Endothelial cell of umbilical vein (primary cell): ENCODE measurements around the gene ITFG1. TPM values are rescaled to one million over a fixed set of nuclear protein-coding genes. Genes with fewer than 3 reads are reported as not detected.

Experiments used
- BruUV-seq: library from RNA; stranded (reverse); fragments of 400-500 nt; replicated peaks from 2 replicates; lab custom pipeline; 2021; lab: Mats Ljungman, UMichigan
- CTCF ChIA-PET: fragments of 300-600, 350-600 bp; sonication (Branson Sonifier 250); formaldehyde crosslinking; loops from one replicate; lab custom pipeline; 2021; ENCODE audit warnings: antibody characterized with exemption, inconsistent platforms; lab: Charles Lee
- POLR2A ChIA-PET: fragments of 300-600, 350-600 bp; sonication (Branson Sonifier 250); formaldehyde crosslinking; loops from one replicate; lab custom pipeline; 2021; ENCODE audit warnings: antibody characterized with exemption, inconsistent platforms; lab: Charles Lee
- DNase-seq: peaks from one replicate; pipeline ENCODE4 v3.0.0-alpha.2; 2011; ENCODE audit warnings: low read depth, low spot score
- FAIRE-seq: peaks from 2 replicates; lab custom pipeline; 2011; peaks lifted over from hg19 to GRCh38; lab: Jason Lieb, UNC
- H2AFZ ChIP-seq: 2 replicates; pipeline ENCODE4 v1.6.0; 2012; ENCODE audit warnings: low read depth, low read length, control low read depth, inconsistent platforms
- H3K27ac ChIP-seq: 2 replicates; pipeline ENCODE4 v1.5.1; 2011; ENCODE audit warnings: low read depth, mild to moderate bottlenecking, control low read depth, low read length, moderate library complexity; ENCODE audit not compliant: insufficient read depth
- H3K27me3 ChIP-seq, 2 experiments: 2 replicates each; pipeline versions ENCODE4 v1.6.0 to v1.6.1; 2011; ENCODE audit warnings: low read length in 2 of 2, mixed read lengths in 1 of 2; ENCODE audit not compliant: control insufficient read depth in 2 of 2, insufficient read depth in 2 of 2
- H3K36me3 ChIP-seq, 2 experiments: 2 replicates in 1 of 2; 3 replicates in 1 of 2; pipeline ENCODE4 v1.5.1; 2011; ENCODE audit warnings: low read length in 2 of 2, mild to moderate bottlenecking in 1 of 2, moderate library complexity in 1 of 2; ENCODE audit not compliant: control insufficient read depth in 2 of 2, insufficient read depth in 2 of 2; ENCODE audit errors: extremely low read depth in 1 of 2
- H3K4me1 ChIP-seq: 3 replicates; pipeline ENCODE4 v1.5.1; 2011; ENCODE audit warnings: mild to moderate bottlenecking, low read length; ENCODE audit not compliant: control insufficient read depth, insufficient read depth; ENCODE audit errors: extremely low read depth
- H3K4me2 ChIP-seq: 2 replicates; pipeline ENCODE4 v1.6.1; 2011; ENCODE audit warnings: low read length, control low read depth, mixed read lengths; ENCODE audit not compliant: insufficient read depth
- H3K4me3 ChIP-seq, 3 experiments: fragments of 200-600 bp in 1 of 3; sonication (generic), shearing (Covaris generic) in 1 of 3; replicated peaks in 1 of 3; 2 replicates each; pipeline ENCODE4 v1.5.1; 2011 to 2016; ENCODE audit warnings: control low read depth in 3 of 3, low read length in 3 of 3, mild to moderate bottlenecking in 2 of 3, inconsistent platforms in 1 of 3, low read depth in 1 of 3, moderate library complexity in 1 of 3; ENCODE audit not compliant: insufficient read depth in 1 of 3
- H3K79me2 ChIP-seq: 2 replicates; pipeline ENCODE4 v1.6.0; 2012; ENCODE audit warnings: low read length, inconsistent platforms; ENCODE audit not compliant: control insufficient read depth, insufficient read depth
- H3K9ac ChIP-seq: replicated peaks from 2 replicates; pipeline ENCODE3; 2011; ENCODE audit warnings: low read length, control low read depth; ENCODE audit not compliant: insufficient read depth; ENCODE audit errors: extremely low read depth
- H3K9me1 ChIP-seq: replicated peaks from 3 replicates; pipeline ENCODE4 v1.6.0; 2011; ENCODE audit warnings: mild to moderate bottlenecking, low read length; ENCODE audit not compliant: control insufficient read depth, insufficient read depth; ENCODE audit errors: extremely low read depth
- H3K9me3 ChIP-seq: replicated peaks from 2 replicates; pipeline ENCODE4 v1.5.1; 2012; ENCODE audit warnings: low read length, inconsistent platforms; ENCODE audit not compliant: control insufficient read depth, insufficient read depth
- H4K20me1 ChIP-seq: replicated peaks from 2 replicates; pipeline ENCODE3; 2011; ENCODE audit warnings: mild to moderate bottlenecking, low read length; ENCODE audit not compliant: control insufficient read depth, insufficient read depth; ENCODE audit errors: extremely low read depth
- CTCF ChIP-seq, 2 donors: IDR thresholded peaks; 1 replicate in 1 of 2; 2 replicates in 1 of 2; pipeline ENCODE4 v1.5.1; 2011; ENCODE audit warnings: low read length in 2 of 2, mild to moderate bottlenecking in 2 of 2, moderate library complexity in 2 of 2, control low read depth in 1 of 2, inconsistent platforms in 1 of 2, low read depth in 1 of 2; ENCODE audit not compliant: insufficient read depth in 1 of 2; ENCODE audit errors: extremely low read depth in 1 of 2
- EZH2 ChIP-seq: IDR thresholded peaks from 2 replicates; pipeline ENCODE4 v1.6.1; 2012; ENCODE audit warnings: borderline replicate concordance, low read depth, mild to moderate bottlenecking, moderate library complexity, low read length, inconsistent platforms; ENCODE audit not compliant: severe bottlenecking
- FOS ChIP-seq: IDR thresholded peaks from 2 replicates; pipeline ENCODE4 v1.6.1; 2011; ENCODE audit warnings: mild to moderate bottlenecking, low read length, moderate library complexity, borderline replicate concordance; ENCODE audit not compliant: insufficient read depth
- GATA2 ChIP-seq: IDR thresholded peaks from 2 replicates; pipeline ENCODE4 v1.7.0; 2011; ENCODE audit warnings: low read depth, mild to moderate bottlenecking, moderate library complexity, mixed read lengths, low read length; ENCODE audit not compliant: insufficient read length, insufficient read depth
- JUN ChIP-seq: IDR thresholded peaks from 2 replicates; pipeline ENCODE4 v1.6.1; 2011; ENCODE audit warnings: borderline replicate concordance, low read depth; ENCODE audit not compliant: insufficient read length, insufficient read depth
- MAX ChIP-seq: IDR thresholded peaks from 2 replicates; pipeline ENCODE4 v1.6.1; 2011; ENCODE audit not compliant: insufficient read depth, insufficient read length
- MYC ChIP-seq: IDR thresholded peaks from one replicate; pipeline ENCODE4 v1.6.1; 2011; ENCODE audit warnings: mild to moderate bottlenecking, low read depth, low read length
- POLR2A ChIP-seq: IDR thresholded peaks from 2 replicates; pipeline ENCODE4 v1.6.1; 2012; ENCODE audit warnings: low read depth, mild to moderate bottlenecking, control low read depth, low read length
- POLR2AphosphoS5 ChIP-seq: IDR thresholded peaks from 2 replicates; pipeline ENCODE4 v1.6.1; 2012; ENCODE audit warnings: low read depth, mild to moderate bottlenecking, control low read depth, low read length, moderate library complexity; ENCODE audit not compliant: insufficient read depth
- dilution Hi-C: fragments of 300-500 bp; cut with MboI; formaldehyde crosslinking; loops from one replicate; pipeline ENCODE4 v1.15.0; 2019; ENCODE audit warnings: low sequenced_read_pairs; ENCODE audit not compliant: extremely low pct_ligation_motif_present
- intact Hi-C: fragments of 100-400 bp; cut with micrococcal nuclease; formaldehyde crosslinking; loops from one replicate; pipeline ENCODE4 v1.10.0; 2022
- polyA plus RNA-seq, 4 experiments: library from polyadenylated mRNA; depleted of rRNA in 3 of 4; stranded (reverse) in 3 of 4; unstranded in 1 of 4; fragments of >200 nt; gene quantifications; 2 replicates each; pipeline versions ENCODE4 v1.2.1 to v1.2.3, GENCODE V29; 2011 to 2012; ENCODE audit warnings: missing spikeins in 1 of 4
- total RNA-seq: library from RNA; stranded (reverse); gene quantifications from 2 replicates; pipeline ENCODE4 v1.2.3, GENCODE V29; 2021

ITFG1 gene
- total and polyA plus RNA-seq, 2 donors (not counting 3 experiments of a cell fraction or from before 2014, with no cell fraction given): 32.1 to 44.2 TPM

GRCh38 chr16:47459603-47460002 lies 1.3 kb downstream of the ITFG1 start:
- BruUV-seq: no TSS peak
- intact Hi-C loops: loop anchor here (2.0 to 10.0 kb wide), 4 partner anchors 183 to 698 kb away; partner anchors contain the start of gene ABCC12
- Histone ChIP-seq H2AFZ (no peak overlapping the region), H3K9me3 (no peaks in the 10 kb centered on the region), H3K36me3 (no peaks in the 10 kb centered on the region), H3K79me2 (peaks cover 18% of the 10 kb centered on the region), H3K27ac (no peak overlapping the region), H3K9ac (no peak overlapping the region), H3K27me3 (no peaks in the 10 kb centered on the region), H3K4me3 (peak overlapping the region in 1 of 3 experiments; percentile 77), H4K20me1 (no peaks in the 10 kb centered on the region), H3K9me1 (no peaks in the 10 kb centered on the region), H3K4me1 (peaks cover 31% of the 10 kb centered on the region), H3K4me2 (peak overlapping the region; percentile 76)
- TF ChIP-seq GATA2 (no peak), FOS (no peak), EZH2 (no peak), JUN (no peak), POLR2A (no peak), MAX (no peak), MYC (no peak)
- dilution Hi-C loops: no loop called here
- FAIRE-seq (no peak), DNase-seq (no peak)
- ChIA-PET CTCF (interaction anchor here (1.2 to 2.3 kb wide), 3 partner anchors 8 to 318 kb away, joined by 3 to 8 read pairs (median 7); no protein-coding TSS in a partner anchor), POLR2A (interaction anchor here (0.6 kb wide), 1 partner anchor 496 kb away, joined by 3 read pairs; no protein-coding TSS in a partner anchor)

- Histone ChIP-seq H2AFZ (no peak overlapping the region), H3K79me2 (peaks cover 13% of the 10 kb centered on the region), H3K36me3 (peaks cover 2 to 5% of the 10 kb centered on the region in 2 experiments), H4K20me1 (no peaks in the 10 kb centered on the region), H3K9me3 (no peaks in the 10 kb centered on the region), H3K4me2 (no peak overlapping the region), H3K27me3 (no peaks in the 10 kb centered on the region), H3K4me3 (no peak overlapping the region), H3K4me1 (peaks cover 26% of the 10 kb centered on the region), H3K9ac (no peak overlapping the region), H3K27ac (no peak overlapping the region), H3K9me1 (no peaks in the 10 kb centered on the region)
- ChIA-PET POLR2A (no interaction called here), CTCF (no interaction called here)
- TF ChIP-seq CTCF (IDR thresholded peaks at IDR 0.05; ENCODE audit: extremely low read depth in 1 of 2, insufficient read depth in 1 of 2, low read depth in 1 of 2, low read length in 2 of 2) (no peak), FOS (no peak), EZH2 (no peak), MAX (no peak), POLR2A (no peak), JUN (no peak), POLR2AphosphoS5 (no peak), MYC (no peak), GATA2 (no peak)
- DNase-seq: no peak
- FAIRE-seq: no peak
- intact Hi-C loops: no loop called here
- dilution Hi-C loops: no loop called here
- no TSS peak for BruUV-seq
Measured at GRCh38 chr16:47458331-47458730, 2.5 kb downstream of the ITFG1 start.
